Measurements from ENCODE around the gene PLEKHM3. TPM values are rescaled to one million over a fixed set of nuclear protein-coding genes. Genes with fewer than 3 reads are reported as not detected.

Gene PLEKHM3
- total RNA-seq, 1 donor from 2014 or later, result 9.1 TPM

- no peak overlapping the region for H3K27ac Mint-ChIP-seq (ENCODE audit: unreplicated experiment)
- DNase-seq (ENCODE audit: low spot score), result no peak
- TF ChIP-seq CTCF (IDR thresholded peaks at IDR 0.05), result no peak
- H3K4me3 Mint-ChIP-seq (ENCODE audit: unreplicated experiment), result no peak overlapping the region
- H3K36me3 Mint-ChIP-seq (ENCODE audit: low read depth), result no peaks in the 10 kb centered on the region
- peaks cover 22% of the 10 kb centered on the region for H3K4me1 Mint-ChIP-seq (ENCODE audit: low read depth)
- no peaks in the 10 kb centered on the region for H3K27me3 Mint-ChIP-seq (ENCODE audit: low read depth)
- H3K9me3 Mint-ChIP-seq (ENCODE audit: low read depth), result no peaks in the 10 kb centered on the region
Measured at GRCh38 chr2:207867905-207868304, 157.4 kb downstream of the PLEKHM3 start.

- Mint-ChIP-seq H3K4me3 (ENCODE audit: unreplicated experiment) (no peak overlapping the region), H3K4me1 (ENCODE audit: low read depth) (peaks cover 22% of the 10 kb centered on the region), H3K36me3 (ENCODE audit: low read depth) (no peaks in the 10 kb centered on the region), H3K27me3 (ENCODE audit: low read depth) (no peaks in the 10 kb centered on the region), H3K27ac (ENCODE audit: unreplicated experiment) (no peak overlapping the region), H3K9me3 (ENCODE audit: low read depth) (no peaks in the 10 kb centered on the region)
- no peak for DNase-seq (ENCODE audit: low spot score)
- no peak for TF ChIP-seq CTCF (IDR thresholded peaks at IDR 0.05)
Measured at GRCh38 chr2:207867056-207867455, 158.3 kb downstream of the PLEKHM3 start.

- TF ChIP-seq CTCF (IDR thresholded peaks at IDR 0.05), result no peak
- DNase-seq (ENCODE audit: low spot score), result no peak
- peaks cover 3% of the 10 kb centered on the region for H3K36me3 Mint-ChIP-seq (ENCODE audit: low read depth)
- H3K27ac Mint-ChIP-seq (ENCODE audit: unreplicated experiment), result no peak overlapping the region
- no peaks in the 10 kb centered on the region for H3K9me3 Mint-ChIP-seq (ENCODE audit: low read depth)
- H3K4me1 Mint-ChIP-seq (ENCODE audit: low read depth), result peaks cover 16% of the 10 kb centered on the region
- H3K27me3 Mint-ChIP-seq (ENCODE audit: low read depth), result no peaks in the 10 kb centered on the region
- H3K4me3 Mint-ChIP-seq (ENCODE audit: unreplicated experiment), result no peak overlapping the region
Measured at GRCh38 chr2:207865210-207865609, 160.1 kb downstream of the PLEKHM3 start.

GRCh38 chr2:207863345-207863744 lies 162.0 kb downstream of the PLEKHM3 start:
- no peak overlapping the region for H3K27ac Mint-ChIP-seq (ENCODE audit: unreplicated experiment)
- peaks cover 3% of the 10 kb centered on the region for H3K4me1 Mint-ChIP-seq (ENCODE audit: low read depth)
- DNase-seq (ENCODE audit: low spot score), result no peak
- no peaks in the 10 kb centered on the region for H3K27me3 Mint-ChIP-seq (ENCODE audit: low read depth)
- no peak for TF ChIP-seq CTCF (IDR thresholded peaks at IDR 0.05)
- peaks cover 3% of the 10 kb centered on the region for H3K36me3 Mint-ChIP-seq (ENCODE audit: low read depth)
- H3K4me3 Mint-ChIP-seq (ENCODE audit: unreplicated experiment), result no peak overlapping the region
- no peaks in the 10 kb centered on the region for H3K9me3 Mint-ChIP-seq (ENCODE audit: low read depth)

- no peak for DNase-seq (ENCODE audit: low spot score)
- no peak overlapping the region for H3K4me3 Mint-ChIP-seq (ENCODE audit: unreplicated experiment)
- H3K4me1 Mint-ChIP-seq (ENCODE audit: low read depth), result no peaks in the 10 kb centered on the region
- TF ChIP-seq CTCF (IDR thresholded peaks at IDR 0.05), result no peak
- H3K36me3 Mint-ChIP-seq (ENCODE audit: low read depth), result peaks cover 3% of the 10 kb centered on the region
- H3K27ac Mint-ChIP-seq (ENCODE audit: unreplicated experiment), result no peak overlapping the region
- no peaks in the 10 kb centered on the region for H3K9me3 Mint-ChIP-seq (ENCODE audit: low read depth)
- no peaks in the 10 kb centered on the region for H3K27me3 Mint-ChIP-seq (ENCODE audit: low read depth)
Measured at GRCh38 chr2:207861789-207862188, 163.5 kb downstream of the PLEKHM3 start.

Measured in chondrocyte (in vitro differentiated cells).